Measurements from ENCODE around the gene TSPY10.
"Not testable (repeated sequence)": the region's sequence is repeated elsewhere in the genome, so short reads cannot be mapped to it uniquely, and the experiment has no call there.

TSPY10 gene, protein sequence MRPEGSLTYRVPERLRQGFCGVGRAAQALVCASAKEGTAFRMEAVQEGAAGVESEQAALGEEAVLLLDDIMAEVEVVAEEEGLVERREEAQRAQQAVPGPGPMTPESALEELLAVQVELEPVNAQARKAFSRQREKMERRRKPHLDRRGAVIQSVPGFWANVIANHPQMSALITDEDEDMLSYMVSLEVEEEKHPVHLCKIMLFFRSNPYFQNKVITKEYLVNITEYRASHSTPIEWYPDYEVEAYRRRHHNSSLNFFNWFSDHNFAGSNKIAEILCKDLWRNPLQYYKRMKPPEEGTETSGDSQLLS

GRCh38 chrY:9527580-9527979 is at the start of gene TSPY10:
TSS of gene TSPY10 (plus strand) at chrY:9527880. CDS start at chrY:9527926, 46 bp downstream.
- DNase-seq, result not testable (repeated sequence)

DNA sequence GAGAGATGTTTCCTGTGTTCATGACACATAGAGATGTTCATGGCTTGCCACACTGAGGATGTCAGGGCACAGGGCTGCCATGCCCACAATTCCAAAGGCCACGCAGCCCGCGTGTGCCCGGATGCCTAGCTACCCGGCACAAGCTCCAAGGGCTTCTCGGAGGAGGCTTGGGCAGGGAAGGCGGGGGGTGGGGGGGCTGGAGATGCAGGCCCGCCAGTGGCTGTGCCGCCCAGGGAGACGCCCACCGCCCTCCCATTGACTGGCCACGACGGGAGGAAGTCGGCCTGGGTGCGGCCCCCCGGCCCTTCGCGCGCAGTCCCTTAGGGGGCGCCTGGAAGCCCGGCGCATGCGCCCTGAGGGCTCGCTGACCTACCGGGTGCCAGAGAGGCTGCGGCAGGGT is 40.7 kb upstream of the TSPY10 start, which contains the start of gene TSPY9:
Gene TSPY9, plus strand, starts transcription at position 301 of the 400 bp plus-strand sequence. Its CDS starts 46 bp downstream, at position 347.
- DNase-seq, result not testable (repeated sequence)

DNA sequence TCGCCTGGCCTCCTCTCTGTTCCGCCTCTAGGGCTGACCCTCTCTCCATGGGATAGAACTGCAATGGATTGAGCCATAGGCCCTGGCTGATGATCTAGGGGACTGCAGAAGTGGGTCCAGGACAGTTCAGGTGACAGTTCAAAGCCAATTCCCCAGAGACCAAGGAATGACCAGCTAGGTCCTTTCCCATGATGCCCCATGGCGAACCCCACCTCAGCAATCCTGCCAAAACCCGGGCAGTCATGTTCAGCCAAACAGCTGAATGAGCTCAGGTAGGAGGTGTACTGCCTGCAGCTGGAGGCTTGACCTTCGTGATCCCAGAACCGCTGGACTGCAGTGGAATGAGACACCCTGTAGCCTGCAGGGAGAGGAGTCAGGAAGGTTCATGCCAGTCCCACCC is 23.3 kb upstream of the TSPY10 start:
- DNase-seq, result not testable (repeated sequence)

GRCh38 chrY:9516287-9516686 is 11.4 kb upstream of the TSPY10 start:
- not testable (repeated sequence) for DNase-seq
